ENCODE data around the gene GRPEL2.

Gene GRPEL2

GRCh38 chr5:149344151-149344550 lies 1.1 kb upstream of the GRPEL2 start:
- no peak overlapping the region for H3K9ac ChIP-seq (ENCODE audit: low read depth, low read length)
- H3K4me3 ChIP-seq (ENCODE audit: low read depth, low read length): peak overlapping the region; percentile 99
- H3K36me3 ChIP-seq (ENCODE audit: control insufficient read depth, insufficient read depth, low read length): peaks cover 7% of the 10 kb centered on the region
- no peaks in the 10 kb centered on the region for H3K4me1 ChIP-seq (ENCODE audit: control insufficient read depth, insufficient read depth, low read length)
- H3K9me3 ChIP-seq (ENCODE audit: control insufficient read depth, insufficient read depth, low read length): no peaks in the 10 kb centered on the region
- no peaks in the 10 kb centered on the region for H3K27me3 ChIP-seq (ENCODE audit: control insufficient read depth, insufficient read depth, low read length)

DNA sequence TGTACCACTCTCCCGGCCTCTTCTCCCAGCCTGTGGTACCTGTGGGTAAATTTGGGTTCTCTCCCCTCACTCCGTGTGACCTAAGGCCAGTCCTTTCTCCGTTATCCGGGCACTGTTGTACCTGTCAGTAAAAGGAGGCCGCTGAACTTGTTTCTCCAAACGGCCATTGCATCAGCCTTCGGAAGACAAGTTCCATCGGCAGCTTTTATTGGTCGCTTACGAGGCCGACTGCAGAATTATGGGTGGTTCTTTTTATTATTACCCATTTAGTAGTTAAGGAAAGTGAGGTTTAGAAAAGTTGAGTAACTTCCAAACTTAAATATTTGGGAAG lies 558 bp downstream of the GRPEL2 start:
- Histone ChIP-seq H3K9me3 (ENCODE audit: control insufficient read depth, insufficient read depth, low read length) (no peaks in the 10 kb centered on the region), H3K4me1 (ENCODE audit: control insufficient read depth, insufficient read depth, low read length) (no peaks in the 10 kb centered on the region), H3K27me3 (ENCODE audit: control insufficient read depth, insufficient read depth, low read length) (no peaks in the 10 kb centered on the region), H3K9ac (ENCODE audit: low read depth, low read length) (peak overlapping the region; percentile 94), H3K36me3 (ENCODE audit: control insufficient read depth, insufficient read depth, low read length) (peaks cover 18% of the 10 kb centered on the region), H3K4me3 (ENCODE audit: low read depth, low read length) (peak overlapping the region; percentile 99)

- Histone ChIP-seq H3K27me3 (ENCODE audit: control insufficient read depth, insufficient read depth, low read length) (no peaks in the 10 kb centered on the region), H3K4me3 (ENCODE audit: low read depth, low read length) (no peak overlapping the region), H3K4me1 (ENCODE audit: control insufficient read depth, insufficient read depth, low read length) (no peaks in the 10 kb centered on the region), H3K36me3 (ENCODE audit: control insufficient read depth, insufficient read depth, low read length) (peaks cover 21% of the 10 kb centered on the region), H3K9me3 (ENCODE audit: control insufficient read depth, insufficient read depth, low read length) (no peaks in the 10 kb centered on the region), H3K9ac (ENCODE audit: low read depth, low read length) (no peak overlapping the region)
Measured at GRCh38 chr5:149348518-149348917, 3.2 kb downstream of the GRPEL2 start.

- Histone ChIP-seq H3K9ac (ENCODE audit: low read depth, low read length) (no peak overlapping the region), H3K9me3 (ENCODE audit: control insufficient read depth, insufficient read depth, low read length) (no peaks in the 10 kb centered on the region), H3K36me3 (ENCODE audit: control insufficient read depth, insufficient read depth, low read length) (peaks cover 21% of the 10 kb centered on the region), H3K4me3 (ENCODE audit: low read depth, low read length) (no peak overlapping the region), H3K4me1 (ENCODE audit: control insufficient read depth, insufficient read depth, low read length) (no peaks in the 10 kb centered on the region), H3K27me3 (ENCODE audit: control insufficient read depth, insufficient read depth, low read length) (no peaks in the 10 kb centered on the region)
Measured at GRCh38 chr5:149349382-149349781, 4.1 kb downstream of the GRPEL2 start.

GRCh38 chr5:149352169-149352568 lies 6.9 kb downstream of the GRPEL2 start:
- no peak overlapping the region for H3K9ac ChIP-seq (ENCODE audit: low read depth, low read length)
- H3K27me3 ChIP-seq (ENCODE audit: control insufficient read depth, insufficient read depth, low read length): no peaks in the 10 kb centered on the region
- no peaks in the 10 kb centered on the region for H3K9me3 ChIP-seq (ENCODE audit: control insufficient read depth, insufficient read depth, low read length)
- H3K4me1 ChIP-seq (ENCODE audit: control insufficient read depth, insufficient read depth, low read length): peaks cover under 1% of the 10 kb centered on the region
- peaks cover 21% of the 10 kb centered on the region for H3K36me3 ChIP-seq (ENCODE audit: control insufficient read depth, insufficient read depth, low read length)
- no peak overlapping the region for H3K4me3 ChIP-seq (ENCODE audit: low read depth, low read length)

GRCh38 chr5:149353911-149354310 lies 8.6 kb downstream of the GRPEL2 start:
- no peaks in the 10 kb centered on the region for H3K9me3 ChIP-seq (ENCODE audit: control insufficient read depth, insufficient read depth, low read length)
- peaks cover 16% of the 10 kb centered on the region for H3K36me3 ChIP-seq (ENCODE audit: control insufficient read depth, insufficient read depth, low read length)
- peaks cover 6% of the 10 kb centered on the region for H3K4me1 ChIP-seq (ENCODE audit: control insufficient read depth, insufficient read depth, low read length)
- peaks cover 3% of the 10 kb centered on the region for H3K27me3 ChIP-seq (ENCODE audit: control insufficient read depth, insufficient read depth, low read length)
- no peak overlapping the region for H3K4me3 ChIP-seq (ENCODE audit: low read depth, low read length)
- H3K9ac ChIP-seq (ENCODE audit: low read depth, low read length): no peak overlapping the region

DNA sequence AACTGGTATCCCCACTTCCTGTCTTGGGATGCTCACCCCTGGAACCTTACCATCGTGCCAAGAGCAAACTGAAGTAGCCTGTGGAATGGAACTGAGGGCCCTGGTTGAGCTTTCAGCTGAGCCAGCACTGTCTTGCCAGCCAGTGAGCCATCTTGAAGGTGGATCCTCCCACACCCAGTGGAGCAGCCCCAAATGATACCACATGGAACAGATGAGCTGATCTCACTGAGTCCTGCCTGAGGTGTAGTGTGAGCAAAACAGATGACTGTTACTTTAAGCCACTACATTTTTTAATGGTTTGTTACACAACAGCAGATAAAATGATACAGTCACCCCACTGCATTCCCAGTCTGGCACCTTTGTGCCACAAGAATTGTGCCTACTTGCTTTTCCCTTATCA lies 10.4 kb downstream of the GRPEL2 start:
- Histone ChIP-seq H3K9ac (ENCODE audit: low read depth, low read length) (no peak overlapping the region), H3K4me1 (ENCODE audit: control insufficient read depth, insufficient read depth, low read length) (peaks cover 6% of the 10 kb centered on the region), H3K9me3 (ENCODE audit: control insufficient read depth, insufficient read depth, low read length) (no peaks in the 10 kb centered on the region), H3K4me3 (ENCODE audit: low read depth, low read length) (no peak overlapping the region), H3K27me3 (ENCODE audit: control insufficient read depth, insufficient read depth, low read length) (peaks cover 4% of the 10 kb centered on the region), H3K36me3 (ENCODE audit: control insufficient read depth, insufficient read depth, low read length) (peaks cover 4% of the 10 kb centered on the region)

GRCh38 chr5:149356391-149356790 lies 11.1 kb downstream of the GRPEL2 start:
- Histone ChIP-seq H3K4me1 (ENCODE audit: control insufficient read depth, insufficient read depth, low read length) (peaks cover 6% of the 10 kb centered on the region), H3K36me3 (ENCODE audit: control insufficient read depth, insufficient read depth, low read length) (no peaks in the 10 kb centered on the region), H3K27me3 (ENCODE audit: control insufficient read depth, insufficient read depth, low read length) (peaks cover 4% of the 10 kb centered on the region), H3K9me3 (ENCODE audit: control insufficient read depth, insufficient read depth, low read length) (no peaks in the 10 kb centered on the region), H3K9ac (ENCODE audit: low read depth, low read length) (no peak overlapping the region), H3K4me3 (ENCODE audit: low read depth, low read length) (no peak overlapping the region)

- H3K27me3 ChIP-seq (ENCODE audit: control insufficient read depth, insufficient read depth, low read length): peaks cover 4% of the 10 kb centered on the region
- H3K9ac ChIP-seq (ENCODE audit: low read depth, low read length): peak within 1 kb of the TSS; percentile 74
- peak within 1 kb of the TSS; percentile 88 for H3K4me3 ChIP-seq (ENCODE audit: low read depth, low read length)
- peaks cover 6% of the 10 kb centered on the region for H3K4me1 ChIP-seq (ENCODE audit: control insufficient read depth, insufficient read depth, low read length)
- no peaks in the 10 kb centered on the region for H3K36me3 ChIP-seq (ENCODE audit: control insufficient read depth, insufficient read depth, low read length)
- H3K9me3 ChIP-seq (ENCODE audit: control insufficient read depth, insufficient read depth, low read length): no peaks in the 10 kb centered on the region
Measured at GRCh38 chr5:149357370-149358293, 12.3 kb downstream of the GRPEL2 start, which contains the start of gene PCYOX1L. PCYOX1L (plus strand) TSS chr5:149358046; CDS start chr5:149358069, 23 bp downstream.

GRCh38 chr5:149358294-149358651 lies 13.0 kb downstream of the GRPEL2 start:
- Histone ChIP-seq H3K4me3 (ENCODE audit: low read depth, low read length) (peak overlapping the region; percentile 88), H3K36me3 (ENCODE audit: control insufficient read depth, insufficient read depth, low read length) (no peaks in the 10 kb centered on the region), H3K9me3 (ENCODE audit: control insufficient read depth, insufficient read depth, low read length) (no peaks in the 10 kb centered on the region), H3K27me3 (ENCODE audit: control insufficient read depth, insufficient read depth, low read length) (peaks cover 4% of the 10 kb centered on the region), H3K9ac (ENCODE audit: low read depth, low read length) (peak overlapping the region; percentile 74), H3K4me1 (ENCODE audit: control insufficient read depth, insufficient read depth, low read length) (peaks cover 6% of the 10 kb centered on the region)

DNA sequence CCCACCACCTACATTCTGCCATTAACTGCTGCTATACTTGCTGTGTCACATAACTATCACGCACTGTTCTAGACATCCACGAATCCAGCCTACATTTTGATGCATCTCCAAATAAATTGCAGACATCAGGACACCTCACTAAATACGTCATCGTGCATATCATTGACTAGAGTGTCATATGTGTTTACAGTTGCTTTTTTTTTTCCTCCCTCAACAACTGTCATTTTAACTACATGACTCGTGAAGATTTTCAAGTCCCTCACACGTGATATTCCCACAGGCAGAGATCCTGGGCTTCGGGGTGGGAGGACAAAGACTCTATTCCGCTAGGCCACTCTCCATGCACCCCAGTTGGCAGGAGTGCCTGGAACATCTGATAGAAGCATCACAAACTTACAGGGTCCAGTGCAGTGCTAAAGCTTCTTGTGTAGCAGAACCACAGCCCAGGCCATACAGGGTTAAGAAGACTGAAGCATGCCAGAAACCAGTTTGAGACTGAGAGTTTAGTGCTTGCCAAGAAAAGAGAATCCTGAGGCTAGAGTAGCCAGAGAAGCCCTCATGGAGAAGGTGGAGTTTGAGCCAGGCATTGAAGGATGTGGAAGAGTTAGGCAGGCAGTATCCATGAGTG lies 13.7 kb downstream of the GRPEL2 start:
- H3K9me3 ChIP-seq (ENCODE audit: control insufficient read depth, insufficient read depth, low read length): no peaks in the 10 kb centered on the region
- peaks cover 6% of the 10 kb centered on the region for H3K4me1 ChIP-seq (ENCODE audit: control insufficient read depth, insufficient read depth, low read length)
- H3K27me3 ChIP-seq (ENCODE audit: control insufficient read depth, insufficient read depth, low read length): peaks cover 4% of the 10 kb centered on the region
- H3K9ac ChIP-seq (ENCODE audit: low read depth, low read length): no peak overlapping the region
- peak overlapping the region; percentile 88 for H3K4me3 ChIP-seq (ENCODE audit: low read depth, low read length)
- no peaks in the 10 kb centered on the region for H3K36me3 ChIP-seq (ENCODE audit: control insufficient read depth, insufficient read depth, low read length)

DNA sequence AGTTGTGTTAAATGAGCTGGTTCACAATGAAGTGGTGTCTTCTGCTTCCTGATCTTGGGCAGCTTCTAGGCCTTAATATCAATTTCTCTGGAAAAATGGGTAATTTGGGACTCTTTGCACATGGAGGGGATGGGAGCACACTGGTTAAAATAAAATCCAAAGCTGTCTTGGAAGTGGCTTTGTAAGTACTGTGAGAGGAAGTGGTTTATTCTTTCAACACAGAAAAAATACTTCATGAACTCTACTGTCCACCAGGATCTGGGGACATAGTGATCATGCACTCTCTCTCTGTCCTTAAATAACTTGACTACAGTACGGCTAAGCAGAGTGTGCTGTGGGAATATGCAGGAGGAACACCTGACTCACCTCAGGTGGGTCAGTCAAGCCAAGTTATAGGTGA lies 15.0 kb downstream of the GRPEL2 start:
- H3K27me3 ChIP-seq (ENCODE audit: control insufficient read depth, insufficient read depth, low read length): peaks cover 4% of the 10 kb centered on the region
- H3K9me3 ChIP-seq (ENCODE audit: control insufficient read depth, insufficient read depth, low read length): no peaks in the 10 kb centered on the region
- no peaks in the 10 kb centered on the region for H3K36me3 ChIP-seq (ENCODE audit: control insufficient read depth, insufficient read depth, low read length)
- peaks cover 6% of the 10 kb centered on the region for H3K4me1 ChIP-seq (ENCODE audit: control insufficient read depth, insufficient read depth, low read length)
- no peak overlapping the region for H3K4me3 ChIP-seq (ENCODE audit: low read depth, low read length)
- H3K9ac ChIP-seq (ENCODE audit: low read depth, low read length): no peak overlapping the region
